ENCODE data around the gene CLRN1. TPM values are rescaled to one million over a fixed set of nuclear protein-coding genes. Genes with fewer than 3 reads are reported as not detected.
A peak's percentile ranks its signal among the peaks of the same experiment; 100 is the strongest.

Gene CLRN1
- total and polyA plus RNA-seq, 2 donors (not counting 1 experiment from before 2014, with no cell fraction given): not detected

DNA sequence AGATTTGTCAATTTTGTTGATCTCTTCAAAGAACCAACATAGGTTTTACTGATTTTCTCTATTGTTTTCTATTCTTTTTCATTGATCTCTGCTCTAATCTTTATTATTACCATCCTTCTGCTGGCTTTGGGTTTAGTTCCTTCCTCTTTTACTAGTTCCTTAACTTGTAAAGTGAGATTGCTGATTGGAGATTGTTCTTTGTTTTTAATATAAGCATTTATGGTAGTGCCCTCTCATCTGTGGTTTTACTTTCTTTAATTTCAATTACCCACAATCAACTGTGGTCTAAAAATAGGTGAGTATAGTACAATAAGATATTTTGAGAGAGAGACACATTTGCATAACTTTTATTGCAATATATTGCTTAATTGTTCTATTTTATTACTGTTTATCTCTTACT, 13.2 kb upstream of the CLRN1 start:
- no peak for TF ChIP-seq CTCF (conservative IDR thresholded peaks at IDR 0.05 in 1 of 2, IDR thresholded peaks at IDR 0.05 in 1 of 2; ENCODE audit: low read depth in 1 of 2, low read length in 2 of 2)
- no peak for TF ChIP-seq EZH2 (IDR thresholded peaks at IDR 0.05; ENCODE audit: low read length, missing control alignments)
- no peaks in the 10 kb centered on the region for H4K20me1 ChIP-seq (ENCODE audit: control insufficient read depth, extremely low read depth, insufficient read depth, low read length)
- no peak overlapping the region for H2AFZ ChIP-seq (ENCODE audit: low read length)
- no peaks in the 10 kb centered on the region for H3K79me2 ChIP-seq (ENCODE audit: control insufficient read depth, insufficient read depth, low read length)
- no peaks in the 10 kb centered on the region for H3K27me3 ChIP-seq (ENCODE audit: control insufficient read depth, insufficient read depth, low read length)
- H3K27ac ChIP-seq (ENCODE audit: insufficient read depth, low read length): no peak overlapping the region
- no peaks in the 10 kb centered on the region for H3K4me1 ChIP-seq (ENCODE audit: control insufficient read depth, extremely low read depth, insufficient read depth, low read length)
- no peaks in the 10 kb centered on the region for H3K36me3 ChIP-seq (ENCODE audit: control insufficient read depth, insufficient read depth, low read length)
- H3K9me3 ChIP-seq (ENCODE audit: control insufficient read depth, insufficient read depth, low read depth, low read length): no peaks in the 10 kb centered on the region
- H3K4me2 ChIP-seq (ENCODE audit: extremely low read depth, insufficient read depth, low read length): no peak overlapping the region
- no peak overlapping the region for H3K9ac ChIP-seq (ENCODE audit: insufficient read depth, low read length)
- H3K4me3 ChIP-seq (replicated peaks in 1 of 4; ENCODE audit: control extremely low read depth in 1 of 4, insufficient read depth in 1 of 4, low read depth in 3 of 4, low read length in 4 of 4): no peak overlapping the region
- no peak for DNase-seq (ENCODE audit: low read depth in 2 of 2)

DNA sequence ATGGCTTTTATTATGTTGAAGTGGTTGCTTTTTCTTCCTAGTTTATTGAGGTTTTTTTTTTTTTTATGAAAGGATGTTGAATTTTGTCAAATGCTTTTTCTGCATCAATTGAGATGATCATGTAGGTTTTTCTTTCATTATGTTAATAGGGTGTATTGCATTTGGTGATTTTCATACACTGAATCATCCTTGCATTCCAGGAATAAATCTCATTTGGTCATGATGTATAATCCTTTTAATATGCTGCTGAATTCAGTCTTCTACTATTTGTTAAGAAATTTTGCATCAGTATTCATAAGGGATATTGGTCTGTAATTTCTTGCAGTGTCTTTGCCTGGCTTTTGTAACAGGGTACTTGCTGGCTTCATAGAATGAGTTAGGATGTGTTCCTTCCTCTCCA, 11.5 kb upstream of the CLRN1 start:
- H3K27me3 ChIP-seq (ENCODE audit: control insufficient read depth, insufficient read depth, low read length): peaks cover 2% of the 10 kb centered on the region
- peak in 1 of 2 donors; percentile 10 for DNase-seq (ENCODE audit: low read depth in 2 of 2)
- no peaks in the 10 kb centered on the region for H3K36me3 ChIP-seq (ENCODE audit: control insufficient read depth, insufficient read depth, low read length)
- no peak overlapping the region for H3K9ac ChIP-seq (ENCODE audit: insufficient read depth, low read length)
- no peaks in the 10 kb centered on the region for H3K9me3 ChIP-seq (ENCODE audit: control insufficient read depth, insufficient read depth, low read depth, low read length)
- no peak overlapping the region for H2AFZ ChIP-seq (ENCODE audit: low read length)
- TF ChIP-seq CTCF (conservative IDR thresholded peaks at IDR 0.05 in 1 of 2, IDR thresholded peaks at IDR 0.05 in 1 of 2; ENCODE audit: low read depth in 1 of 2, low read length in 2 of 2) (no peak), EZH2 (IDR thresholded peaks at IDR 0.05; ENCODE audit: low read length, missing control alignments) (no peak)
- H3K4me2 ChIP-seq (ENCODE audit: extremely low read depth, insufficient read depth, low read length): no peak overlapping the region
- no peaks in the 10 kb centered on the region for H3K4me1 ChIP-seq (ENCODE audit: control insufficient read depth, extremely low read depth, insufficient read depth, low read length)
- H3K79me2 ChIP-seq (ENCODE audit: control insufficient read depth, insufficient read depth, low read length): no peaks in the 10 kb centered on the region
- no peak overlapping the region for H3K27ac ChIP-seq (ENCODE audit: insufficient read depth, low read length)
- no peaks in the 10 kb centered on the region for H4K20me1 ChIP-seq (ENCODE audit: control insufficient read depth, extremely low read depth, insufficient read depth, low read length)
- no peak overlapping the region for H3K4me3 ChIP-seq (replicated peaks in 1 of 4; ENCODE audit: control extremely low read depth in 1 of 4, insufficient read depth in 1 of 4, low read depth in 3 of 4, low read length in 4 of 4)

GRCh38 chr3:150978566-150979148, 6.1 kb upstream of the CLRN1 start:
- TF ChIP-seq CTCF (conservative IDR thresholded peaks at IDR 0.05 in 1 of 2, IDR thresholded peaks at IDR 0.05 in 1 of 2; ENCODE audit: low read depth in 1 of 2, low read length in 2 of 2) (no peak), EZH2 (IDR thresholded peaks at IDR 0.05; ENCODE audit: low read length, missing control alignments) (no peak)
- H3K79me2 ChIP-seq (ENCODE audit: control insufficient read depth, insufficient read depth, low read length): no peaks in the 10 kb centered on the region
- no peaks in the 10 kb centered on the region for H3K4me1 ChIP-seq (ENCODE audit: control insufficient read depth, extremely low read depth, insufficient read depth, low read length)

More at GRCh38 chr3:150978566-150979148, 6.1 kb upstream of the CLRN1 start:
- H2AFZ ChIP-seq (ENCODE audit: low read length): no peak overlapping the region
- DNase-seq (ENCODE audit: low read depth in 2 of 2): no peak
- no peak overlapping the region for H3K27ac ChIP-seq (ENCODE audit: insufficient read depth, low read length)
- H3K9me3 ChIP-seq (ENCODE audit: control insufficient read depth, insufficient read depth, low read depth, low read length): no peaks in the 10 kb centered on the region
- no peak overlapping the region for H3K4me3 ChIP-seq (replicated peaks in 1 of 4; ENCODE audit: control extremely low read depth in 1 of 4, insufficient read depth in 1 of 4, low read depth in 3 of 4, low read length in 4 of 4)
- H3K27me3 ChIP-seq (ENCODE audit: control insufficient read depth, insufficient read depth, low read length): peaks cover 9% of the 10 kb centered on the region
- no peaks in the 10 kb centered on the region for H3K36me3 ChIP-seq (ENCODE audit: control insufficient read depth, insufficient read depth, low read length)
- no peaks in the 10 kb centered on the region for H4K20me1 ChIP-seq (ENCODE audit: control insufficient read depth, extremely low read depth, insufficient read depth, low read length)
- H3K4me2 ChIP-seq (ENCODE audit: extremely low read depth, insufficient read depth, low read length): no peak overlapping the region
- no peak overlapping the region for H3K9ac ChIP-seq (ENCODE audit: insufficient read depth, low read length)

Data from fibroblast of lung (primary cell).